COLO668 (cell line): ENCODE results near the gene ZBTB7C.

Experiments used
- DNase-seq: peaks from one replicate; lab custom pipeline; 2025; ENCODE audit not compliant: unreplicated experiment; lab: John Stamatoyannopoulos, UW

Gene ZBTB7C

GRCh38 chr18:48151421-48152065 lies 257.6 kb downstream of the ZBTB7C start:
- DNase-seq, result no peak

GRCh38 chr18:48149020-48149685 lies 260.0 kb downstream of the ZBTB7C start:
- no peak for DNase-seq

- DNase-seq, result peak; percentile 20
Observed at GRCh38 chr18:48142994-48143393, 266.2 kb downstream of the ZBTB7C start.

- DNase-seq, result peak; percentile 74
Observed at GRCh38 chr18:48142353-48142752, 266.8 kb downstream of the ZBTB7C start.

- DNase-seq, result no peak
Observed at GRCh38 chr18:48140731-48141130, 268.5 kb downstream of the ZBTB7C start.

- peak; percentile 89 for DNase-seq
Observed at GRCh38 chr18:48139431-48140347, 269.5 kb downstream of the ZBTB7C start.

- DNase-seq, result peak; percentile 80
Observed at GRCh38 chr18:48138660-48139430, 270.3 kb downstream of the ZBTB7C start.

GRCh38 chr18:48138210-48138609 lies 271.0 kb downstream of the ZBTB7C start:
- DNase-seq, result peak; percentile 42

GRCh38 chr18:48137374-48138081 lies 271.7 kb downstream of the ZBTB7C start:
- no peak for DNase-seq

- peak; percentile 69 for DNase-seq
Observed at GRCh38 chr18:48136827-48137373, 272.3 kb downstream of the ZBTB7C start.

GRCh38 chr18:48136051-48136826 lies 272.9 kb downstream of the ZBTB7C start:
- DNase-seq, result peak; percentile 83

GRCh38 chr18:48135436-48135966 lies 273.7 kb downstream of the ZBTB7C start:
- DNase-seq, result peak; percentile 35

- no peak for DNase-seq
Observed at GRCh38 chr18:48134609-48135008, 274.6 kb downstream of the ZBTB7C start.

GRCh38 chr18:48133671-48134251 lies 275.4 kb downstream of the ZBTB7C start:
- DNase-seq, result peak; percentile 74

- no peak for DNase-seq
Observed at GRCh38 chr18:48132797-48133655, 276.2 kb downstream of the ZBTB7C start.

- DNase-seq, result no peak
Observed at GRCh38 chr18:48131042-48131441, 278.1 kb downstream of the ZBTB7C start.

- no peak for DNase-seq
Observed at GRCh38 chr18:48129621-48130082, 279.5 kb downstream of the ZBTB7C start.

- no peak for DNase-seq
Observed at GRCh38 chr18:48127606-48128005, 281.6 kb downstream of the ZBTB7C start.
